GM19099 (cell line): ENCODE data around the gene SELENOM.

Source experiments
- POLR2A ChIP-seq: IDR thresholded peaks from 3 replicates; pipeline ENCODE4 v1.6.1; 2011; ENCODE audit warnings: low read depth; ENCODE audit not compliant: insufficient read length; ENCODE audit errors: extremely low read depth

SELENOM gene

GRCh38 chr22:31107178-31107893, at the start of gene SELENOM:
Gene SELENOM, minus strand, starts transcription at chr22:31107568. Its CDS starts 63 bp downstream, at chr22:31107505.
- TF ChIP-seq POLR2A: peak; percentile 43

DNA sequence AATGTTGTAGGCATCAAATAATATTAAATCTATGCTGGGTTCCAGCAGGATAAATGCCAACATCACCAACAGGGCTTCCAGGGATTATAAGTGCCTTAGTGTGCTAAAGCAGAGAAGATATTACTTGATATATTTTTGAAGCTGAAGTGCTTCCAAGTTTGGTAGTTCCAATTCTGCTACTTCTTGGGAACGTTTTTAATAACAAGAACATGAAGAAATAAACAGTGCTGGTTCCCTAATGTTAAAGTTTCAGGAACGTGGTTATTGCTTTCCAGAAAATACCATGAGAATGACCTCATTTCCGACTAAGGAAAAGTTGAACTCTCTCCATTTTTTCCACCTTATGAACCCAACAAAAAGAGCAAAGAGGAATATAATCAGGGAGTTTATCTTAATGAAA, 48.1 kb upstream of the SELENOM start:
- no peak for TF ChIP-seq POLR2A

DNA sequence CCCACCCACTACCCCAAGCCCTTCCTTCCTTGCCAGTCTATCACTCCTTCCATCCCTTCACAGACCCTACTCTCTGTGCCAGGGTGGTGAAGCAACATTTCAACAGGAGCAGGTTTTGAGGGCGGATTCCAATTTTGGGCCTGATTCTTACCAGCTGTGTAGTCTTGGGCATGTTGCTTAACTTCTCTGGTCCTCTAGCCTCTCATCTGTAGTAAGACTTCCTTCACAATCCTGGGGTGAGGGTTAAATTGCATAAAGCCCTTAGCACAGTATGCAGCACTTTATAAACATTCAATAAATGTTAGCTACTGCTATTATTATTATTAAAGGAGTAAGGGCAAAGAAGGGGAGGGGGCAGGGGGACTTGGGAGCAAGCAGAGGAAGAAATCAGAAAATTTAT, 47.6 kb upstream of the SELENOM start:
- TF ChIP-seq POLR2A: no peak

- TF ChIP-seq POLR2A: no peak
These were observed 46.0 kb upstream of the SELENOM start for GRCh38 chr22:31153357-31153756.

DNA sequence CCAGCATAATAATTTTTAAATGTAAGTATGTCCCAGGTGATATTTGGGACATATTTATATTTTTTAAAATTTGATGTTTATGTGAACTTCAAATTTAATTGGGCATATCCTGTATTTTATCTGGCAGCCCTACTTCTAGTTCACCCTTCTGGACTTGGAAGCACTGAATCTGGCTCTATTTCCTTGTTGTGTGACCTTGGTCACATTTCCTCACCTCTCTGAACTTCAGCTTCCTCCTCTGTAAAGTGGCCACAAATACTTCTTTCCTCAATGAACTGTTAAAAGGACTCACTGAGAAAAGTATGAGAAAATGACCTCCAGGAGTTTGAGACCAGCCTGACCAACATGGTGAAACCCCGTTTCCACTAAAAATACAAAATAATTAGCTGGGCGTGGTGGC, 44.5 kb upstream of the SELENOM start:
- no peak for TF ChIP-seq POLR2A

DNA sequence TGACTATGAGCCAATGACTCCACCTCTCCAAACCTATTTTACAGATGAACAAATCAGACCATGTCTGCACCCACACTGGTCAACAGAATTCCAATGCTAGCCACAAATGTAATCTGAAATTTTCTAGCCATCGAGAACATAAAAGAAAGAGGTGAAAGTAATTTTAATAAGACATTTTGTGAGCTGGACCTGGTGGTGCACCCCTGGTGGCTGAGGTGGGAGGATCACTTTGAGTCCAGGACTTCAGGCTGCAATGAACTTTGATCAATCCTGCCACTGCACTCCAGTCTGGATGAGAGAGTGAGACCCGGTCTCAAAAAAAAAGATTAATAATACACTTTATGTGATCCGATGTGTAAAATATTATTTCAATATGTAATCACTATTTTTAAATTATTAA, 43.2 kb upstream of the SELENOM start:
- TF ChIP-seq POLR2A: no peak

GRCh38 chr22:31148953-31149627, 41.7 kb upstream of the SELENOM start:
- no peak for TF ChIP-seq POLR2A

- no peak for TF ChIP-seq POLR2A
These were observed 41.1 kb upstream of the SELENOM start for GRCh38 chr22:31148488-31148887.

- TF ChIP-seq POLR2A: no peak
These were observed 36.9 kb upstream of the SELENOM start for GRCh38 chr22:31144223-31144622.

GRCh38 chr22:31143537-31143936, 36.2 kb upstream of the SELENOM start:
- TF ChIP-seq POLR2A: no peak

GRCh38 chr22:31143038-31143437, 35.7 kb upstream of the SELENOM start:
- no peak for TF ChIP-seq POLR2A

DNA sequence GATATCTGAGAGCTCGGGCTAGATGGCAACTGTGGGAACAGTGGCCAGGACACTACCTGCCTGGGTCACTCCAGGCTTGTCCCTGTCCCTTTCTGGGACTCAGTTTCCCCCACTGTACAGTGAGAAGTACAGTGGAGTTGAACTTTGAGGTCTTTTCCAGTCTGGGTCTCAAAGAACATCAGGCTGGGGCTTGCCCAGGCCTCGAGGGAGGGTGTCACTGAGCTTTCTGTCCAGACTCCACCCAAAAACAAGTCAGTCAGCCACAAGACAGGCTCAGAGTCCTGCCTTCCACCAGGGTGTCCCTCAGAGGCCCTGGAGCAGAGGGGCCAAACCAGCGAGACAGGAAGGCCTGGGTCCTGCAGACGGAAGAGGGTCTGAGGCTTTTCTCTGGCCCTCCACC, 34.9 kb upstream of the SELENOM start:
- no peak for TF ChIP-seq POLR2A

DNA sequence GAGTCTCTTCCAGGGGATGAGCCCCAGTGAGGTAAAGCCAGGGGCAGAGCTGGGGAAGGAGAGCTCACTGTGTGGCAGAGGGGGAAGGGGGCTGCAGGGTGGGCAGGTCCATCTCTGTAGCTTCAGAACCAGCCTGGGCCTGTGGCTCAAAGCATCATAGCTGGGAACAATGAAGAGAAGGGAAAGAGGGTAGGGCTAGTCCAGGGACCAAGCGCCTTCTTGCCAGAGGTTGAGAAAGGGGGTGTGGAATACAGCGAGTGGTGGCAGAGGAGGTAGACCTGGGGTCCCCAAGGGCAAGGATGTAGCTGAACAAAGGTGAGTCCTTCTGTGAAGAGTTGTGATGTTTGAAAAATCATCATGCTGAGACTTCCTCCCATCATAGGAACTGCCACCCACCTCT, 34.2 kb upstream of the SELENOM start:
- TF ChIP-seq POLR2A: no peak

GRCh38 chr22:31140746-31141145, 33.4 kb upstream of the SELENOM start:
- TF ChIP-seq POLR2A: no peak

DNA sequence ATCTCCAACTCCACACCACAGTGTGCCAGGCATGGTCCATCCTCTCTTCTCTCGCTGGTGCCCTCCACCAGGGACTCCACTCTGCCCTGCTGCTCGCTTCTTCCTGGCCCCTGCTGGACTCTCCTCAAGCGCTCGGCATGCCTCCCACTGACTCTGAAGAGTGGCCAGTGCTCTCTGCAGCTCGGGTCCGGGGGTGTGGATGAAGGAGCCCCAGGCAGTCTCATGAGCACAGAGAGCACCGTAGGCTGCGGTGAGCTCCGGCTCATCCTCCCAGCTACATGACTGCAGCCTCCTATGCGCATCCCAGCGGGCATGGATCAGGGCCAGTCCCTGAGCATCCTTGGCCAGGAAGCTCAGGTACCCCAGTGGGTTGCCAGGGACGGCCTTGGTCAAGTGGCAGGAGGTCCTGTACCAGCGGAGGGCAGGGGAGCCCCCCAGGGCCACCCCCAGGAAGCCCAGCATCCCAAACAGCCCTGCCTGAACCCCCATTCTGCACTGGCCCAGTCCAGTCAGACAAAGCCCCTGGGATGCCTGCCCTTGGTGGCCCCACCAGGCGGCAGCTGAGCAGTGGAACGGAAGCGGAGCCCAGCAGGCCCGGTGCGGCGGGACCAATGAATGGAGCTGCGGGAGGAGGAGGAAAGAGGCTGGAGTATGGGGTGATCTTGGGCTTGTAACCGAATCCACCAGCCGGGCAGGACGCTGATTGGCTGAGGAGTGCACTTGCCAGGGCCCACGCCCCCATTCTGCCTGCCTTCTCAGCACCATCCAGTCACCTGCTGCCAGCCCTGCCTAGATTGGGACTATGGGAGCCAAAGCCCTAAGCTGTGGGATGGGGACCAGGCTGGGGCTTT, 32.7 kb upstream of the SELENOM start, which contains the start of gene PLA2G3:
Gene PLA2G3 (minus strand): TSS at position 643 of the 851 bp plus-strand sequence. CDS start 154 bp downstream, at position 489.
- TF ChIP-seq POLR2A: no peak
